Endothelial cell of umbilical vein (primary cell): ENCODE data around the gene UNC50. TPM values are rescaled to one million over a fixed set of nuclear protein-coding genes. Genes with fewer than 3 reads are reported as not detected.

Experiments
- BruUV-seq: library from RNA; stranded (reverse); fragments of 400-500 nt; replicated peaks from 2 replicates; lab custom pipeline; 2021; lab: Mats Ljungman, UMichigan
- CTCF ChIA-PET: fragments of 300-600, 350-600 bp; sonication (Branson Sonifier 250); formaldehyde crosslinking; loops from one replicate; lab custom pipeline; 2021; ENCODE audit warnings: antibody characterized with exemption, inconsistent platforms; lab: Charles Lee
- POLR2A ChIA-PET: fragments of 300-600, 350-600 bp; sonication (Branson Sonifier 250); formaldehyde crosslinking; loops from one replicate; lab custom pipeline; 2021; ENCODE audit warnings: antibody characterized with exemption, inconsistent platforms; lab: Charles Lee
- DNase-seq: peaks from one replicate; pipeline ENCODE4 v3.0.0-alpha.2; 2011; ENCODE audit warnings: low read depth, low spot score
- FAIRE-seq: peaks from 2 replicates; lab custom pipeline; 2011; peaks lifted over from hg19 to GRCh38; lab: Jason Lieb, UNC
- H2AFZ ChIP-seq: 2 replicates; pipeline ENCODE4 v1.6.0; 2012; ENCODE audit warnings: low read depth, low read length, control low read depth, inconsistent platforms
- H3K27ac ChIP-seq: 2 replicates; pipeline ENCODE4 v1.5.1; 2011; ENCODE audit warnings: low read depth, mild to moderate bottlenecking, control low read depth, low read length, moderate library complexity; ENCODE audit not compliant: insufficient read depth
- H3K27me3 ChIP-seq, 2 experiments: 2 replicates each; pipeline versions ENCODE4 v1.6.0 to v1.6.1; 2011; ENCODE audit warnings: low read length in 2 of 2, mixed read lengths in 1 of 2; ENCODE audit not compliant: control insufficient read depth in 2 of 2, insufficient read depth in 2 of 2
- H3K36me3 ChIP-seq, 2 experiments: 2 replicates in 1 of 2; 3 replicates in 1 of 2; pipeline ENCODE4 v1.5.1; 2011; ENCODE audit warnings: low read length in 2 of 2, mild to moderate bottlenecking in 1 of 2, moderate library complexity in 1 of 2; ENCODE audit not compliant: control insufficient read depth in 2 of 2, insufficient read depth in 2 of 2; ENCODE audit errors: extremely low read depth in 1 of 2
- H3K4me1 ChIP-seq: 3 replicates; pipeline ENCODE4 v1.5.1; 2011; ENCODE audit warnings: mild to moderate bottlenecking, low read length; ENCODE audit not compliant: control insufficient read depth, insufficient read depth; ENCODE audit errors: extremely low read depth
- H3K4me2 ChIP-seq: 2 replicates; pipeline ENCODE4 v1.6.1; 2011; ENCODE audit warnings: low read length, control low read depth, mixed read lengths; ENCODE audit not compliant: insufficient read depth
- H3K4me3 ChIP-seq, 3 experiments: fragments of 200-600 bp in 1 of 3; sonication (generic), shearing (Covaris generic) in 1 of 3; replicated peaks in 1 of 3; 2 replicates each; pipeline ENCODE4 v1.5.1; 2011 to 2016; ENCODE audit warnings: control low read depth in 3 of 3, low read length in 3 of 3, mild to moderate bottlenecking in 2 of 3, inconsistent platforms in 1 of 3, low read depth in 1 of 3, moderate library complexity in 1 of 3; ENCODE audit not compliant: insufficient read depth in 1 of 3
- H3K79me2 ChIP-seq: 2 replicates; pipeline ENCODE4 v1.6.0; 2012; ENCODE audit warnings: low read length, inconsistent platforms; ENCODE audit not compliant: control insufficient read depth, insufficient read depth
- H3K9ac ChIP-seq: replicated peaks from 2 replicates; pipeline ENCODE3; 2011; ENCODE audit warnings: low read length, control low read depth; ENCODE audit not compliant: insufficient read depth; ENCODE audit errors: extremely low read depth
- H3K9me1 ChIP-seq: replicated peaks from 3 replicates; pipeline ENCODE4 v1.6.0; 2011; ENCODE audit warnings: mild to moderate bottlenecking, low read length; ENCODE audit not compliant: control insufficient read depth, insufficient read depth; ENCODE audit errors: extremely low read depth
- H3K9me3 ChIP-seq: replicated peaks from 2 replicates; pipeline ENCODE4 v1.5.1; 2012; ENCODE audit warnings: low read length, inconsistent platforms; ENCODE audit not compliant: control insufficient read depth, insufficient read depth
- H4K20me1 ChIP-seq: replicated peaks from 2 replicates; pipeline ENCODE3; 2011; ENCODE audit warnings: mild to moderate bottlenecking, low read length; ENCODE audit not compliant: control insufficient read depth, insufficient read depth; ENCODE audit errors: extremely low read depth
- EZH2 ChIP-seq: IDR thresholded peaks from 2 replicates; pipeline ENCODE4 v1.6.1; 2012; ENCODE audit warnings: borderline replicate concordance, low read depth, mild to moderate bottlenecking, moderate library complexity, low read length, inconsistent platforms; ENCODE audit not compliant: severe bottlenecking
- FOS ChIP-seq: IDR thresholded peaks from 2 replicates; pipeline ENCODE4 v1.6.1; 2011; ENCODE audit warnings: mild to moderate bottlenecking, low read length, moderate library complexity, borderline replicate concordance; ENCODE audit not compliant: insufficient read depth
- GATA2 ChIP-seq: IDR thresholded peaks from 2 replicates; pipeline ENCODE4 v1.7.0; 2011; ENCODE audit warnings: low read depth, mild to moderate bottlenecking, moderate library complexity, mixed read lengths, low read length; ENCODE audit not compliant: insufficient read length, insufficient read depth
- JUN ChIP-seq: IDR thresholded peaks from 2 replicates; pipeline ENCODE4 v1.6.1; 2011; ENCODE audit warnings: borderline replicate concordance, low read depth; ENCODE audit not compliant: insufficient read length, insufficient read depth
- MYC ChIP-seq: IDR thresholded peaks from one replicate; pipeline ENCODE4 v1.6.1; 2011; ENCODE audit warnings: mild to moderate bottlenecking, low read depth, low read length
- POLR2A ChIP-seq: IDR thresholded peaks from 2 replicates; pipeline ENCODE4 v1.6.1; 2012; ENCODE audit warnings: low read depth, mild to moderate bottlenecking, control low read depth, low read length
- POLR2AphosphoS5 ChIP-seq: IDR thresholded peaks from 2 replicates; pipeline ENCODE4 v1.6.1; 2012; ENCODE audit warnings: low read depth, mild to moderate bottlenecking, control low read depth, low read length, moderate library complexity; ENCODE audit not compliant: insufficient read depth
- dilution Hi-C: fragments of 300-500 bp; cut with MboI; formaldehyde crosslinking; loops from one replicate; pipeline ENCODE4 v1.15.0; 2019; ENCODE audit warnings: low sequenced_read_pairs; ENCODE audit not compliant: extremely low pct_ligation_motif_present
- intact Hi-C: fragments of 100-400 bp; cut with micrococcal nuclease; formaldehyde crosslinking; loops from one replicate; pipeline ENCODE4 v1.10.0; 2022
- polyA plus RNA-seq, 4 experiments: library from polyadenylated mRNA; depleted of rRNA in 3 of 4; stranded (reverse) in 3 of 4; unstranded in 1 of 4; fragments of >200 nt; gene quantifications; 2 replicates each; pipeline versions ENCODE4 v1.2.1 to v1.2.3, GENCODE V29; 2011 to 2012; ENCODE audit warnings: missing spikeins in 1 of 4
- total RNA-seq: library from RNA; stranded (reverse); gene quantifications from 2 replicates; pipeline ENCODE4 v1.2.3, GENCODE V29; 2021
- TF ChIP-seq, protein P1 (sequence below): IDR thresholded peaks from 2 replicates; pipeline ENCODE4 v1.6.1; 2011; ENCODE audit not compliant: insufficient read depth, insufficient read length
- TF ChIP-seq, protein P2 (sequence below), 2 donors: IDR thresholded peaks; 1 replicate in 1 of 2; 2 replicates in 1 of 2; pipeline ENCODE4 v1.5.1; 2011; ENCODE audit warnings: low read length in 2 of 2, mild to moderate bottlenecking in 2 of 2, moderate library complexity in 2 of 2, control low read depth in 1 of 2, inconsistent platforms in 1 of 2, low read depth in 1 of 2; ENCODE audit not compliant: insufficient read depth in 1 of 2; ENCODE audit errors: extremely low read depth in 1 of 2

UNC50 gene
- total and polyA plus RNA-seq, 2 donors (not counting 3 experiments of a cell fraction or from before 2014, with no cell fraction given), result 33.5 to 56.6 TPM

DNA sequence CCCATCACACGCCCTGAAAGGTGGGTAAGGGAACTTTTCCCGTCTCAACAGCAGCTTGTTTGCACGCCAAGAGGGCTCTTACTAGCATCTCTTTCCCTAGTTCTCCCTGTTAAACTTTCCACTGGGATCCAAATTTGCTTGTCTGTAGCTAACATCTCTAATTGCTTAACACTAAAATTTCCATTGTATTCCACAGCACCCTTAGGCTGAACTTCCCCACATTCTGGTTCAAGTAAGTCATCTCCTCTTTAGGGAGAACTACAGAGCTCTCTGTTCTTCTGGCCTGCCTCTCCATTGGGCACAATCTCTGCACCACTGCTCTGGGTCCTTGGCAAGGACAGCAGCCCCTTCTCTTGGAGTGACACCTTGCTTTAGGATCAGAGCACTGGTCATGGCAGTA, 24.0 kb downstream of the UNC50 start:
- dilution Hi-C loops, result no loop called here
- TF ChIP-seq FOS (no peak), GATA2 (no peak), POLR2A (no peak), EZH2 (no peak), POLR2AphosphoS5 (no peak), MYC (no peak), JUN (no peak)
- TF ChIP-seq, protein P1, sequence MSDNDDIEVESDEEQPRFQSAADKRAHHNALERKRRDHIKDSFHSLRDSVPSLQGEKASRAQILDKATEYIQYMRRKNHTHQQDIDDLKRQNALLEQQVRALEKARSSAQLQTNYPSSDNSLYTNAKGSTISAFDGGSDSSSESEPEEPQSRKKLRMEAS, result no peak
- TF ChIP-seq, protein P2, sequence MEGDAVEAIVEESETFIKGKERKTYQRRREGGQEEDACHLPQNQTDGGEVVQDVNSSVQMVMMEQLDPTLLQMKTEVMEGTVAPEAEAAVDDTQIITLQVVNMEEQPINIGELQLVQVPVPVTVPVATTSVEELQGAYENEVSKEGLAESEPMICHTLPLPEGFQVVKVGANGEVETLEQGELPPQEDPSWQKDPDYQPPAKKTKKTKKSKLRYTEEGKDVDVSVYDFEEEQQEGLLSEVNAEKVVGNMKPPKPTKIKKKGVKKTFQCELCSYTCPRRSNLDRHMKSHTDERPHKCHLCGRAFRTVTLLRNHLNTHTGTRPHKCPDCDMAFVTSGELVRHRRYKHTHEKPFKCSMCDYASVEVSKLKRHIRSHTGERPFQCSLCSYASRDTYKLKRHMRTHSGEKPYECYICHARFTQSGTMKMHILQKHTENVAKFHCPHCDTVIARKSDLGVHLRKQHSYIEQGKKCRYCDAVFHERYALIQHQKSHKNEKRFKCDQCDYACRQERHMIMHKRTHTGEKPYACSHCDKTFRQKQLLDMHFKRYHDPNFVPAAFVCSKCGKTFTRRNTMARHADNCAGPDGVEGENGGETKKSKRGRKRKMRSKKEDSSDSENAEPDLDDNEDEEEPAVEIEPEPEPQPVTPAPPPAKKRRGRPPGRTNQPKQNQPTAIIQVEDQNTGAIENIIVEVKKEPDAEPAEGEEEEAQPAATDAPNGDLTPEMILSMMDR (IDR thresholded peaks at IDR 0.05; ENCODE audit: extremely low read depth in 1 of 2, insufficient read depth in 1 of 2, low read depth in 1 of 2, low read length in 2 of 2), result no peak
- ChIA-PET CTCF (interaction anchor here (1.2 to 3.3 kb wide), 3 partner anchors 9 to 23 kb away, joined by 3 to 13 read pairs (median 4); no protein-coding TSS in a partner anchor), POLR2A (no interaction called here)
- Histone ChIP-seq H3K9me3 (no peaks in the 10 kb centered on the region), H3K27me3 (no peaks in the 10 kb centered on the region), H2AFZ (no peak overlapping the region), H3K36me3 (peaks cover 6 to 27% of the 10 kb centered on the region in 2 experiments), H3K4me2 (no peak overlapping the region), H3K9ac (no peak overlapping the region), H4K20me1 (no peaks in the 10 kb centered on the region), H3K79me2 (no peaks in the 10 kb centered on the region), H3K4me1 (no peaks in the 10 kb centered on the region), H3K4me3 (no peak overlapping the region), H3K9me1 (no peaks in the 10 kb centered on the region), H3K27ac (no peak overlapping the region)
- intact Hi-C loops, result no loop called here
- FAIRE-seq (no peak), DNase-seq (no peak)
- BruUV-seq, result no TSS peak
